DOHH2 (cell line): ENCODE measurements around the gene TMEM132D.

Experiments
- EZH2phosphoT487 ChIP-seq: fragments of 200-600 bp; sonication (generic); IDR thresholded peaks from 2 replicates; pipeline ENCODE4 v1.6.1; 2017; ENCODE audit warnings: borderline replicate concordance, mild to moderate bottlenecking, antibody characterized with exemption, low read length, moderate library complexity, mixed read lengths
- TF ChIP-seq, protein P1 (sequence below): fragments of 200-600 bp; sonication (generic); IDR thresholded peaks from one replicate; pipeline ENCODE4 v1.5.1; 2014; ENCODE audit warnings: antibody characterized with exemption, mild to moderate bottlenecking, low read depth, low read length; ENCODE audit not compliant: poor library complexity, severe bottlenecking

DNA sequence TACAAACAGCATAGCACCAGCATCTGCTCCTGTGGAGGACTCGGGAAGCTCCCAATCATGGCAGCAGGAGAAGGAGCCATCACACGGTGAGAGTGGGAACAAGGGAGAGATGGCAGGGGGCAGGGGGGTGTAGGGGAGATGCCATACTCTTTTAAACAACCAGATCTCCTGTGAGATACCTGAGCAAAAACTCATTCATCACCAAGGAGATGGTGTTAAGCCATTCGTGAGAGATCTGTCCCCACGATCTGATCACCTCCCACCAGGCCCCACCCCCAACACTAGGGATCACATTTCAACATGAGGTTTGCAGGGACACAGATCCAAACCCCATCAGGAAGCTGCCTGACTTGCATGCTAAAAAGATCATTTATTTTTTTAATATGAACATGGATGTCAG, 499.3 kb downstream of the TMEM132D start:
- TF ChIP-seq, protein P1, sequence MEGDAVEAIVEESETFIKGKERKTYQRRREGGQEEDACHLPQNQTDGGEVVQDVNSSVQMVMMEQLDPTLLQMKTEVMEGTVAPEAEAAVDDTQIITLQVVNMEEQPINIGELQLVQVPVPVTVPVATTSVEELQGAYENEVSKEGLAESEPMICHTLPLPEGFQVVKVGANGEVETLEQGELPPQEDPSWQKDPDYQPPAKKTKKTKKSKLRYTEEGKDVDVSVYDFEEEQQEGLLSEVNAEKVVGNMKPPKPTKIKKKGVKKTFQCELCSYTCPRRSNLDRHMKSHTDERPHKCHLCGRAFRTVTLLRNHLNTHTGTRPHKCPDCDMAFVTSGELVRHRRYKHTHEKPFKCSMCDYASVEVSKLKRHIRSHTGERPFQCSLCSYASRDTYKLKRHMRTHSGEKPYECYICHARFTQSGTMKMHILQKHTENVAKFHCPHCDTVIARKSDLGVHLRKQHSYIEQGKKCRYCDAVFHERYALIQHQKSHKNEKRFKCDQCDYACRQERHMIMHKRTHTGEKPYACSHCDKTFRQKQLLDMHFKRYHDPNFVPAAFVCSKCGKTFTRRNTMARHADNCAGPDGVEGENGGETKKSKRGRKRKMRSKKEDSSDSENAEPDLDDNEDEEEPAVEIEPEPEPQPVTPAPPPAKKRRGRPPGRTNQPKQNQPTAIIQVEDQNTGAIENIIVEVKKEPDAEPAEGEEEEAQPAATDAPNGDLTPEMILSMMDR: no peak
- no peak for TF ChIP-seq EZH2phosphoT487
